IPS-NIHi7 (cell line): ENCODE measurements around the gene TIAM1.
A peak's percentile ranks its signal among the peaks of the same experiment; 100 is the strongest.

Source experiments
- DNase-seq: peaks from one replicate; pipeline ENCODE4 v3.0.0; 2012; ENCODE audit warnings: mixed read lengths; ENCODE audit errors: extremely low spot score

TIAM1 gene

GRCh38 chr21:31136891-31137290 is 207.2 kb downstream of the TIAM1 start:
- DNase-seq: no peak

- no peak for DNase-seq
Observed at GRCh38 chr21:31135531-31136184, 208.4 kb downstream of the TIAM1 start.

GRCh38 chr21:31133243-31133830 is 210.7 kb downstream of the TIAM1 start:
- no peak for DNase-seq

- no peak for DNase-seq
Observed at GRCh38 chr21:31132574-31133242, 211.4 kb downstream of the TIAM1 start.

GRCh38 chr21:31130821-31131220 is 213.2 kb downstream of the TIAM1 start:
- DNase-seq: no peak

- no peak for DNase-seq
Observed at GRCh38 chr21:31128234-31128633, 215.8 kb downstream of the TIAM1 start.

GRCh38 chr21:31124010-31124409 is 220.1 kb downstream of the TIAM1 start:
- no peak for DNase-seq

GRCh38 chr21:31119199-31119598 is 224.9 kb downstream of the TIAM1 start:
- no peak for DNase-seq

GRCh38 chr21:31117128-31117916 is 226.7 kb downstream of the TIAM1 start:
- DNase-seq: peak; percentile 39

GRCh38 chr21:31115249-31115648 is 228.8 kb downstream of the TIAM1 start:
- DNase-seq: no peak

- no peak for DNase-seq
Observed at GRCh38 chr21:31111093-31111492, 233.0 kb downstream of the TIAM1 start.

- DNase-seq: no peak
Observed at GRCh38 chr21:31110430-31110829, 233.6 kb downstream of the TIAM1 start.

GRCh38 chr21:31107871-31108270 is 236.2 kb downstream of the TIAM1 start:
- no peak for DNase-seq

GRCh38 chr21:31107176-31107785 is 236.8 kb downstream of the TIAM1 start:
- no peak for DNase-seq

GRCh38 chr21:31103571-31104265 is 240.3 kb downstream of the TIAM1 start:
- DNase-seq: no peak

- no peak for DNase-seq
Observed at GRCh38 chr21:31103163-31103562, 240.9 kb downstream of the TIAM1 start.

GRCh38 chr21:31099122-31099521 is 244.9 kb downstream of the TIAM1 start:
- DNase-seq: no peak

GRCh38 chr21:31098576-31099005 is 245.5 kb downstream of the TIAM1 start:
- peak; percentile 84 for DNase-seq

GRCh38 chr21:31092832-31093625 is 251.0 kb downstream of the TIAM1 start:
- no peak for DNase-seq

GRCh38 chr21:31090376-31090775 is 253.7 kb downstream of the TIAM1 start:
- DNase-seq: no peak

- no peak for DNase-seq
Observed at GRCh38 chr21:31088474-31088751, 255.6 kb downstream of the TIAM1 start.
